Lung (tissue), 16 donors: ENCODE measurements around the gene MMP19. TPM values are rescaled to one million over a fixed set of nuclear protein-coding genes. Genes with fewer than 3 reads are reported as not detected.
A peak's percentile ranks its signal among the peaks of the same experiment; 100 is the strongest.

ENCODE experiments used
- ATAC-seq: fragments of 200-7000 bp; cut with Tn5 transposase; one replicate; pipeline ENCODE4 v1.9.1; 2020; ENCODE audit warnings: moderate number of reproducible peaks; ENCODE audit not compliant: insufficient read depth, low FRiP score
- DNase-seq, 3 donors: peaks; one replicate each; pipeline ENCODE4 v3.0.0-alpha.2; 2013 to 2017
- H3K27ac ChIP-seq, 2 donors: one replicate each; pipeline ENCODE4 v1.5.1; 2013; ENCODE audit warnings: mild to moderate bottlenecking in 2 of 2, moderate library complexity in 2 of 2, control low read depth in 1 of 2, inconsistent platforms in 1 of 2, low read depth in 1 of 2, low read length in 1 of 2
- H3K27me3 ChIP-seq, 3 donors: one replicate each; pipeline ENCODE4 v1.5.1; 2013; ENCODE audit warnings: low read length in 2 of 3; ENCODE audit not compliant: control insufficient read depth in 3 of 3, insufficient read depth in 3 of 3
- H3K36me3 ChIP-seq, 4 donors: one replicate each; pipeline ENCODE4 v1.5.1; 2013; ENCODE audit warnings: low read length in 4 of 4, mild to moderate bottlenecking in 1 of 4, moderate library complexity in 1 of 4; ENCODE audit not compliant: control insufficient read depth in 4 of 4, insufficient read depth in 4 of 4
- H3K4me1 ChIP-seq, 5 donors: one replicate each; pipeline ENCODE4 v1.5.1; 2013; ENCODE audit warnings: low read length in 5 of 5, mild to moderate bottlenecking in 2 of 5, moderate library complexity in 1 of 5; ENCODE audit not compliant: control insufficient read depth in 5 of 5, insufficient read depth in 5 of 5
- H3K4me3 ChIP-seq: one replicate; pipeline ENCODE4 v1.5.1; 2013; ENCODE audit warnings: mild to moderate bottlenecking, control low read depth, moderate library complexity
- H3K9ac ChIP-seq, 2 donors: one replicate each; pipeline ENCODE4 v1.5.1; 2013; ENCODE audit warnings: low read length in 2 of 2, control low read depth in 1 of 2; ENCODE audit not compliant: insufficient read depth in 1 of 2
- H3K9me3 ChIP-seq, 4 donors: one replicate each; pipeline ENCODE4 v1.5.1; 2013; ENCODE audit warnings: low read length in 3 of 4, mild to moderate bottlenecking in 1 of 4, moderate library complexity in 1 of 4; ENCODE audit not compliant: control insufficient read depth in 4 of 4, insufficient read depth in 3 of 4
- WGBS, 2 donors: extraction: QIAGEN DNeasy Blood & Tissue Kit; methylation state at CpG; one replicate each; pipeline ENCODE4 v1.1.7; 2013; 5-methylcytosine and 5-hydroxymethylcytosine counted together
- long read RNA-seq, 5 donors: transcript quantifications; one replicate each; lab custom pipeline, GENCODE V29; 2026
- polyA plus RNA-seq, 2 donors: library from polyadenylated mRNA; stranded (reverse); fragments of 200-250 nt; gene quantifications; one replicate each; pipeline ENCODE4 v1.2.1, GENCODE V29; 2013
- total RNA-seq, 2 donors: library from RNA; depleted of rRNA in 1 of 2; stranded (reverse); fragments of >200 nt in 1 of 2; gene quantifications; one replicate each; pipeline ENCODE4 v1.2.1, GENCODE V29; 2014 to 2021
- TF ChIP-seq, protein P1 (sequence below): IDR thresholded peaks from 2 replicates; pipeline ENCODE4 v1.5.1; 2012; ENCODE audit warnings: mild to moderate bottlenecking; ENCODE audit errors: control extremely low read depth, extremely low read depth
- donor health status: control.
- donor health status: control.
- donor health status: Bipolar disorder and iron deficiency.
- donor health status: healthy.
- donor health status: DM: yes; HTN: yes; CAD: no.

Gene MMP19, protein sequence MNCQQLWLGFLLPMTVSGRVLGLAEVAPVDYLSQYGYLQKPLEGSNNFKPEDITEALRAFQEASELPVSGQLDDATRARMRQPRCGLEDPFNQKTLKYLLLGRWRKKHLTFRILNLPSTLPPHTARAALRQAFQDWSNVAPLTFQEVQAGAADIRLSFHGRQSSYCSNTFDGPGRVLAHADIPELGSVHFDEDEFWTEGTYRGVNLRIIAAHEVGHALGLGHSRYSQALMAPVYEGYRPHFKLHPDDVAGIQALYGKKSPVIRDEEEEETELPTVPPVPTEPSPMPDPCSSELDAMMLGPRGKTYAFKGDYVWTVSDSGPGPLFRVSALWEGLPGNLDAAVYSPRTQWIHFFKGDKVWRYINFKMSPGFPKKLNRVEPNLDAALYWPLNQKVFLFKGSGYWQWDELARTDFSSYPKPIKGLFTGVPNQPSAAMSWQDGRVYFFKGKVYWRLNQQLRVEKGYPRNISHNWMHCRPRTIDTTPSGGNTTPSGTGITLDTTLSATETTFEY
- total RNA-seq: 10 to 100 TPM in 1 of 2 donors, 1 to 10 TPM in 1; 9.6 to 53.9 TPM
- polyA plus RNA-seq: 10 to 100 TPM in 1 of 2 donors, 1 to 10 TPM in 1; 9.3 to 92.1 TPM
- long read RNA-seq, donor 1, partial matches to known transcripts: 7 of 7 reads
- long read RNA-seq, donor 1, other reads (novel, unspliced or antisense): 0 of 7 reads
- long read RNA-seq, donor 2, partial matches to known transcripts: 0 of 2 reads
- long read RNA-seq, donor 2, other reads (novel, unspliced or antisense): 0 of 2 reads
- long read RNA-seq, donor 3, partial matches to known transcripts: 0 of 1 reads
- long read RNA-seq, donor 3, other reads (novel, unspliced or antisense): 0 of 1 reads
- long read RNA-seq, donor 4: 0 reads
- long read RNA-seq, donor 5: 0 reads

DNA sequence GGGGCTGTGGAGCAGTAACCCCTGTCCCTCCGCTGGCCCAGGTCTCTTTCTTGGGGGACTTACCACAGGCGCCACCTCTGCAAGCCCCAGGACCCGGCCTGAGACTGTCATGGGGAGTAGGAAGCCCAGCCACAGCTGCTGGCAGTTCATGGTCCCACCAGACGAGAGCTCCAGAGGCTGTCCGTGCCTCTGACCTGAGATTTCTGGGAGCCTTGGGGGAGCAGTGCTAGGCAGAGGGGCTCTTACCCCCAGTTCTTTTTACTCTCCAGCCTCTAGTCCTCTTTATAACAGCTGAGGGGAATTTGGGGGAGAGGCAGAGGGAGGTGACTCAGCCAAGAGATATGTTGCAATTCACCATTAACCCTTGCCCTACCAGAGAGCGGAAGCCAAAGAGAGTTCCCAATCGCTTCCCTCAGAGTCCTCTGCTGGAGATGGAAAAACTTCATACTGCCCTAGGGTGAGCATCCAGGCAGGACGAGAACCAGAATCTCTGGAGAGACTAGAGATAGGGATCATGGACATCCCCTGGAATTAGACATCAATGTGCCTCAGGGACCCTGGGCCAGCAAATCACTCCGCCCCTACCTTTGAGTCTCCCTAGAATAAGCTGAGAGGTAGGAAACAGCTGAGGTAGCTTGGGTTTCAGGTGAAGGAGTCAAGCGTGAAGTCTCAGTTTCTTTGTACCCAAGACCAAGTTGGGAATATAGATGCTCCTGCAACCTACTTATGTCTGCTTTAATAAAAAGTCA is at the start of gene MMP19:
Gene MMP19, minus strand, starts transcription at position 256 of the 749 bp plus-strand sequence. Its CDS starts 106 bp downstream, at position 150.
- peak; percentile 77 to 92 (median 90) for DNase-seq
- Histone ChIP-seq H3K9ac (peak within 1 kb of the TSS in 1 of 2 donors; percentile 70), H3K9me3 (no peaks in the 10 kb centered on the region), H3K27ac (peak within 1 kb of the TSS in 1 of 2 donors; percentile 51), H3K27me3 (no peaks in the 10 kb centered on the region), H3K36me3 (peaks cover 0 to 3% (median 1%) of the 10 kb centered on the region in 4 donors), H3K4me1 (peaks cover 0 to 18% (median 0%) of the 10 kb centered on the region in 5 donors), H3K4me3 (peak within 1 kb of the TSS; percentile 47)
- TF ChIP-seq, protein P1, sequence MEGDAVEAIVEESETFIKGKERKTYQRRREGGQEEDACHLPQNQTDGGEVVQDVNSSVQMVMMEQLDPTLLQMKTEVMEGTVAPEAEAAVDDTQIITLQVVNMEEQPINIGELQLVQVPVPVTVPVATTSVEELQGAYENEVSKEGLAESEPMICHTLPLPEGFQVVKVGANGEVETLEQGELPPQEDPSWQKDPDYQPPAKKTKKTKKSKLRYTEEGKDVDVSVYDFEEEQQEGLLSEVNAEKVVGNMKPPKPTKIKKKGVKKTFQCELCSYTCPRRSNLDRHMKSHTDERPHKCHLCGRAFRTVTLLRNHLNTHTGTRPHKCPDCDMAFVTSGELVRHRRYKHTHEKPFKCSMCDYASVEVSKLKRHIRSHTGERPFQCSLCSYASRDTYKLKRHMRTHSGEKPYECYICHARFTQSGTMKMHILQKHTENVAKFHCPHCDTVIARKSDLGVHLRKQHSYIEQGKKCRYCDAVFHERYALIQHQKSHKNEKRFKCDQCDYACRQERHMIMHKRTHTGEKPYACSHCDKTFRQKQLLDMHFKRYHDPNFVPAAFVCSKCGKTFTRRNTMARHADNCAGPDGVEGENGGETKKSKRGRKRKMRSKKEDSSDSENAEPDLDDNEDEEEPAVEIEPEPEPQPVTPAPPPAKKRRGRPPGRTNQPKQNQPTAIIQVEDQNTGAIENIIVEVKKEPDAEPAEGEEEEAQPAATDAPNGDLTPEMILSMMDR: no peak
- WGBS, 2 donors: 59 to 63% methylated on average over 10 of the region's 10 CpGs
- peak; percentile 63 for ATAC-seq

DNA sequence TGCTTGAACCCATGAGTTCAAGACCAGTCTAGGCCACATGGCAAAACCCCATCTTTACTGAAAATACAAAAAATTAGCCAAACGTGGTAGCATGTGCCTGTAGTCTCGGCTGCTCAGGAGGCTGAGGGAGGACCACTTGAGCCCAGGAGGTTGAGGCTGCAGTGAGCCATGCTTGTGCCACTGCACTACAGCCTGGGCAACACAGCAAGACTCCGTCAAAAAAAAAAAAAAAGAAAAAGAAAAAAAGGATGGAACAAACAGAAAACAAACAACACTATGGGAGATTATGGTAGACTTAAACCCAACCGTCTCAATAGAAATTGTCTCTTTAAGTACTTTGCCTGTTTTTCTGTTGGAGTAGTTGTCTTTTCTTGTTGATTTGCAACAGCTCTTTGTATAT is 48.6 kb upstream of the MMP19 start:
- Histone ChIP-seq H3K27me3 (no peaks in the 10 kb centered on the region), H3K36me3 (no peaks in the 10 kb centered on the region), H3K4me3 (no peak overlapping the region), H3K4me1 (no peaks in the 10 kb centered on the region), H3K9me3 (peaks cover 0 to 2% (median 0%) of the 10 kb centered on the region in 4 donors), H3K27ac (no peak overlapping the region), H3K9ac (no peak overlapping the region)
- ATAC-seq (no peak), DNase-seq (no peak)
- TF ChIP-seq, protein P1: no peak
- WGBS, 2 donors: 95 to 98% methylated on average over 4 of the region's 4 CpGs

DNA sequence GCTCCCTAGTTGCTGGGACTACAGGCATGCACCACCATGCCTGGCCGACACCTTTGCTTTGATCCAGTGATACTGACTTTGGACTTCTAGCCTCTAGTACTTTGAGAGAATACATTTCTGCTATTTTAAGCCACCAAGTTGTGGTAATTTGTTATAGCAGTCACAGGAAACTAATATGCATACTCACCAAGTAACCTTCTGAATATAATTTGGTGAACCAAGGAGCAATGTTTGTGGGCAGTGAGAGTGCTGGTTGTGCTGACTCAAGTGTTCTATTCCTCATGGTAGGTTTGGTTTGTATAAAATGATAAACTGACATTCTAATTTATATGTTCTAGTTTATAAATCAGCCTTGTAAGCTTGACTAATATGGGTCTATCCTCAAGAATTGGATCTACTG is 42.4 kb upstream of the MMP19 start:
- Histone ChIP-seq H3K27ac (no peak overlapping the region), H3K4me3 (no peak overlapping the region), H3K9me3 (no peaks in the 10 kb centered on the region), H3K9ac (no peak overlapping the region), H3K27me3 (no peaks in the 10 kb centered on the region), H3K4me1 (no peaks in the 10 kb centered on the region), H3K36me3 (no peaks in the 10 kb centered on the region)
- DNase-seq: no peak
- ATAC-seq: no peak
- TF ChIP-seq, protein P1: no peak
- 86 to 88% methylated on average over 1 of the region's 1 CpG for WGBS, 2 donors
